Chondrocyte (in vitro differentiated cells): ENCODE results near the gene CSTF1. TPM values are rescaled to one million over a fixed set of nuclear protein-coding genes. Genes with fewer than 3 reads are reported as not detected.

ENCODE experiments used
- DNase-seq: peaks from one replicate; pipeline ENCODE4 v3.0.0; 2021; ENCODE audit warnings: mixed read lengths, low spot score
- H3K27ac Mint-ChIP-seq: one replicate; pipeline ENCODE4 v1.8.0; 2021; ENCODE audit warnings: mild to moderate bottlenecking, moderate library complexity, mixed read lengths; ENCODE audit not compliant: unreplicated experiment
- H3K27me3 Mint-ChIP-seq: 2 replicates; pipeline ENCODE4 v1.8.0; 2021; ENCODE audit warnings: low read depth, mixed read lengths
- H3K36me3 Mint-ChIP-seq: 2 replicates; pipeline ENCODE4 v1.8.0; 2021; ENCODE audit warnings: low read depth, mixed read lengths
- H3K4me1 Mint-ChIP-seq: 2 replicates; pipeline ENCODE4 v1.8.0; 2021; ENCODE audit warnings: low read depth, mild to moderate bottlenecking, mixed read lengths
- H3K4me3 Mint-ChIP-seq: one replicate; pipeline ENCODE4 v1.8.0; 2021; ENCODE audit warnings: mild to moderate bottlenecking, moderate library complexity, mixed read lengths; ENCODE audit not compliant: unreplicated experiment
- H3K9me3 Mint-ChIP-seq: 2 replicates; pipeline ENCODE4 v1.8.0; 2021; ENCODE audit warnings: low read depth, mixed read lengths
- total RNA-seq: library from RNA; stranded (reverse); gene quantifications from 3 replicates; pipeline ENCODE4 v1.2.1, GENCODE V29; 2021
- TF ChIP-seq, protein P1 (sequence below): fragments of 200-600 bp; sonication (generic); IDR thresholded peaks from 2 replicates; pipeline ENCODE4 v1.5.0; 2021; ENCODE audit warnings: antibody characterized with exemption, mild to moderate bottlenecking, moderate library complexity

Gene CSTF1
- total RNA-seq, 1 donor from 2014 or later, result 26.0 TPM

DNA sequence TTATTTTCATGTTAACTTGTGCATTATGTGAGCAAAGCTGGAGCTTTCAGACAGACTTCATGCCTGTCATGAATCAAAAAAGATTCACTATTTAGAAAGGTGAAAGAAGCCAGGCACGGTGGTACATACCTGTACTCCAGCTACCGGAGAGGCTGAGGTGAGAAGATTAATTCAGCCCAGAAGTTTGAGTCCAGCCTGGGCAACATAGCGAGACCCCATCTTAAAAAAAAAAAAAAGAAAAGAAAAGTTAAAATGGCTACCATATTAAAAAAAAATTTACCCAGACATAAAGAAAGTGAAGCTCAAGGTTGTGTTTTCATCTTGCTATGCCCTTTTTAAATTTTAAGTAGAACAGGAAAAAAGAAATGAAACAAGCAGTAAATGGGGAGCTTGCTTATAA lies 20.5 kb downstream of the CSTF1 start:
- DNase-seq, result no peak
- Mint-ChIP-seq H3K27me3 (no peaks in the 10 kb centered on the region), H3K27ac (no peak overlapping the region), H3K9me3 (no peaks in the 10 kb centered on the region), H3K4me3 (no peak overlapping the region), H3K4me1 (peaks cover 15% of the 10 kb centered on the region), H3K36me3 (peaks cover 16% of the 10 kb centered on the region)
- TF ChIP-seq, protein P1, sequence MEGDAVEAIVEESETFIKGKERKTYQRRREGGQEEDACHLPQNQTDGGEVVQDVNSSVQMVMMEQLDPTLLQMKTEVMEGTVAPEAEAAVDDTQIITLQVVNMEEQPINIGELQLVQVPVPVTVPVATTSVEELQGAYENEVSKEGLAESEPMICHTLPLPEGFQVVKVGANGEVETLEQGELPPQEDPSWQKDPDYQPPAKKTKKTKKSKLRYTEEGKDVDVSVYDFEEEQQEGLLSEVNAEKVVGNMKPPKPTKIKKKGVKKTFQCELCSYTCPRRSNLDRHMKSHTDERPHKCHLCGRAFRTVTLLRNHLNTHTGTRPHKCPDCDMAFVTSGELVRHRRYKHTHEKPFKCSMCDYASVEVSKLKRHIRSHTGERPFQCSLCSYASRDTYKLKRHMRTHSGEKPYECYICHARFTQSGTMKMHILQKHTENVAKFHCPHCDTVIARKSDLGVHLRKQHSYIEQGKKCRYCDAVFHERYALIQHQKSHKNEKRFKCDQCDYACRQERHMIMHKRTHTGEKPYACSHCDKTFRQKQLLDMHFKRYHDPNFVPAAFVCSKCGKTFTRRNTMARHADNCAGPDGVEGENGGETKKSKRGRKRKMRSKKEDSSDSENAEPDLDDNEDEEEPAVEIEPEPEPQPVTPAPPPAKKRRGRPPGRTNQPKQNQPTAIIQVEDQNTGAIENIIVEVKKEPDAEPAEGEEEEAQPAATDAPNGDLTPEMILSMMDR, result no peak

DNA sequence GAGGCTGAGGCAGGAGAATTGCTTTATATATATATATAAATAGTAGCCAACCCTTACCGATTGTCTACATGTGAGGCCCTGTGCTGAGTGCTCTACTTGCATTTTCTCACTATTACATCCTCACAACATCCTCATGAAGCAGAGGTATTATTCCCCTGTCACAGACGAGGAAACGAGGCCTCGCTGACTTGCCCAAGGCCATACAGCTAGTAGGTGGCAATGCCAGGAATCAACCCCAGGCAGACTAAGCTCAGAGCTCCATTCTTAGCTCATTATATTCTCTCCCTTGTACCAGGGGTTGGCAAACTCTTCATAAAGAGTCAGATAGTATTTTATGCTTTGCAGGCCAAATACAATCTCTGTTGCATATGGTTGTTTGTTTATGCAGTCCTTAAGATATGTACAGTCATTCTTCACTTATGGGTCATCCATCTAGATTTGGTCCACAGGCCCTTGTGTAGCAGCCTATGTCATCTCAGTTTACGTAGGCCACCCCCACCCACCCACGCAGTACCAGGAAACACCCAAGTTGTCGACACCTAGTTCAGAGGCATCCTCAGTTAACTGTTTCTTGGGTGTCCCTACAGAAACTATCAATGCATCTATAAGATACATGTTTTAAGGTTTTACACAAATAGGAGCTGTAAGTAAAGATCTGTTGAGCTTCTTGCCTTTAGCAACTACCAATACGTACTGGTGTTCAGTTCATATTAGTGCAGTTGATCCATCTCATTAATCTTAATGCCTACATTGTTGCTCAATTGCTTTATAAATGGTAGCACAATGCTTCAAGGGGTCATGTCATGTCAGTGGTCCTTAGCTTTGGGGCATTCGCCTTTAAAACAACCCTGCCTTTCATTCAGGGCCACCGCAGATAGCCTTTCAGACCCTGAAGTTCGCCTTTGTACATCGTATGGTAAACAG lies 22.7 kb downstream of the CSTF1 start:
- Mint-ChIP-seq H3K27ac (no peak overlapping the region), H3K4me3 (no peak overlapping the region), H3K36me3 (peaks cover 16% of the 10 kb centered on the region), H3K4me1 (peaks cover 20% of the 10 kb centered on the region), H3K27me3 (no peaks in the 10 kb centered on the region), H3K9me3 (no peaks in the 10 kb centered on the region)
- DNase-seq, result no peak
- TF ChIP-seq, protein P1, result no peak

DNA sequence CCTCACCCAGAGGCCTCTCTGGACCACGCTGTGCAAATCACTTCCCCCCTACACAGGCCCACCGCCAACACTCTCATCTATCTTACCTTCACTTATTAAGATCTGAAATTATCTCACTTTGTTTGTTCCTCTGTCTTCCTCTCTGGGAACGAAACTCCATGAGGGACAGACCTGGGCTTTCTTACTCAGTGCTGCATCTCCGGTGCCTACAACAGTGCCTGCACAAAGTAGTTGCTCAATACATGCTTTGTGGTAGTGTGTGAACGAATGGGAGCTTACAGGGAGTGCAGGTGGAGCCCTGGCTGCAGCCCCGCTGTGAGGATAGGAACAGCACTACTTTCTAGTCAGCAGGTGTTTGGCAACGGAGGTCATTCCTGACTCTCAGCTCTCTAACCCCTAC lies 25.0 kb downstream of the CSTF1 start:
- no peak overlapping the region for H3K27ac Mint-ChIP-seq

DNA sequence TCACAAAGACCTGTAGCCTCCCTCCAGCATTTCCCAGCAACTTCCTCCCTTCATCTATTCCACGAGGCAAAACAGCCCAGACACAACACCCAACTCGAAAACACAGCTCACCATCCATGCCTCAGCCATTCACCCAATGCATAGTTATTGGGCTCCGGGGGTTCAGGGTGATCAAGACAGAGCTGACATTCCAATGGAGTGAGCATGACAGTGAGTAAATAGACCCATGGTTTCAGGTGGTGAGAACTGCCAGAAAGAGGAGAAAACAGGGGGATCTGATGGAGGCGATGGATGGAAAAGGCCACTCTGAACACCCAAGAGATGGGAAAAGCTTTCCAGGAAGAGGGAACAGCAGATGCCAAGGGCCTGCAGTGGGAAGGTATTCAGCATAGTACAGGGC lies 25.5 kb downstream of the CSTF1 start:
- H3K27me3 Mint-ChIP-seq, result no peaks in the 10 kb centered on the region
- H3K36me3 Mint-ChIP-seq, result peaks cover 11% of the 10 kb centered on the region
- H3K4me1 Mint-ChIP-seq, result peaks cover 20% of the 10 kb centered on the region
- H3K27ac Mint-ChIP-seq, result no peak overlapping the region
- TF ChIP-seq, protein P1, result no peak
- DNase-seq, result no peak
- no peaks in the 10 kb centered on the region for H3K9me3 Mint-ChIP-seq
- no peak overlapping the region for H3K4me3 Mint-ChIP-seq

More for the DNA sequence above, 25.0 kb downstream of the CSTF1 start:
- no peaks in the 10 kb centered on the region for H3K27me3 Mint-ChIP-seq
- no peak overlapping the region for H3K4me3 Mint-ChIP-seq
- peaks cover 16% of the 10 kb centered on the region for H3K4me1 Mint-ChIP-seq
- peaks cover 14% of the 10 kb centered on the region for H3K36me3 Mint-ChIP-seq
- TF ChIP-seq, protein P1, result no peak
- no peak for DNase-seq
- no peaks in the 10 kb centered on the region for H3K9me3 Mint-ChIP-seq

DNA sequence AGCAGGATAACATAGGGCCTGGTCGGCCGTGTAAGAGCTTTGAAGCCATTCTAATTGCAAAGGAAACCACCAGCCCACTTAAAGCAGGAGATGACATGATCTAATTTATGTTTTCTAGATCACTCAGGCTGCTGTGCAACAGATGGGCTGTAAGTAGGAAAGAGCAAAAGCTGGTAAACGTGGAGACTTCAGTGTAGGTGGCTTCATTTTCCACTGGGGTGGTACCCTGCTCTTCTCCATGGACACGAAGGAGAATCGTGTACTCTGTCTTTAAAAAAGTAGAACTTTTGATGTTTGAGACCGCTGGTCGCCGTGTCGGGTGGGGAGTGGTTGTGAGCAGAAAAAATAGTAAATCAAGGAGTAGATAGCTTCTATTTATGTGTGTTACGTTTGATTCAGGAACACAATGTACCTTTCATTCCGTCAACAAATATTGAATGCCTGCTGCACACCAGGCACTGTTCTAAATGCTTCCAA lies 26.0 kb downstream of the CSTF1 start:
- TF ChIP-seq, protein P1, result no peak
- no peaks in the 10 kb centered on the region for H3K27me3 Mint-ChIP-seq
- DNase-seq, result no peak
- H3K4me1 Mint-ChIP-seq, result peaks cover 24% of the 10 kb centered on the region
- H3K27ac Mint-ChIP-seq, result no peak overlapping the region
- no peak overlapping the region for H3K4me3 Mint-ChIP-seq
- H3K9me3 Mint-ChIP-seq, result no peaks in the 10 kb centered on the region
- peaks cover 11% of the 10 kb centered on the region for H3K36me3 Mint-ChIP-seq
